Measurements from ENCODE around the gene ANKS1A.

DNA sequence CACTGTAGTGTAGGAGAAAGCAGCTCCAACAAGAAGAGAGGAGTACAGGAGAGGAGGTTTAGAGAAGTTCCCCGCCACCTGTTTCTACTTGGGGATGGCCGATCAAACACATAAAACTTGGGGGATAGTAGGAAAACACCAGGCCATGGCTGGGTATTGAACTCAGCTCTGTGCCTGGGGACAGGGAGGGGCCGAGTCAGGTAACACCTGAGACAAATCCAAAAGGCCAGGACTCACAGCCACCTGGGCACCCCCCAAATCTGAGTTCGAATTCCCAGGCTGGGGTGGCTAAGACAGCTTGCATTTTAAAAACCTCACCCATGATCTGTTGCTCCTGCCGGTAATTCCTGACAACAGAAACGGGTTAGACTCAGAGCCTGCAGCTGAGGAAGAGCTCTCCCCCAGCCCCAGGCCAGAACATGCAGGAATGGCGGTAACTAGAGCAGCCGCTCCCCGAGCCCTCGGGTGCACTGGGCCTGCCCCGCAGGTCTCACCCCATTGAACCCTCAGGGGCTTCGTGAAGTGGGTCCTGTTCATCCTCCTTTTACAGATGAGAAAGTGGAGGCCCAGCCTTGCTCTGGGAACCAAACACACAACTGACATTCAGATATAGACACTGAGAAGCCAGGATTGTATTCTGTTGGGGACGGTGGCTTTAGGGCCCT, 191.1 kb downstream of the ANKS1A start:
- TF ChIP-seq CTCF (conservative IDR thresholded peaks at IDR 0.05; ENCODE audit: low read depth in 2 of 2) = no peak
- no peak for TF ChIP-seq POLR2AphosphoS5 (IDR thresholded peaks at IDR 0.05; ENCODE audit: low read depth)
- TF ChIP-seq JUNB (IDR thresholded peaks at IDR 0.05; ENCODE audit: unreplicated experiment) = no peak
- TF ChIP-seq EZH2phosphoT487 (IDR thresholded peaks at IDR 0.05; ENCODE audit: unreplicated experiment) = no peak
- no peak for TF ChIP-seq EZH2 (IDR thresholded peaks at IDR 0.05; ENCODE audit: low read depth, unreplicated experiment)
- no peak for TF ChIP-seq STAT1 (IDR thresholded peaks at IDR 0.05; ENCODE audit: unreplicated experiment)
- TF ChIP-seq CREB1 (CRISPR knock-in tag; IDR thresholded peaks at IDR 0.05; ENCODE audit: low read depth) = no peak
- no peak for TF ChIP-seq REST (IDR thresholded peaks at IDR 0.05; ENCODE audit: unreplicated experiment)
- TF ChIP-seq, protein P1, sequence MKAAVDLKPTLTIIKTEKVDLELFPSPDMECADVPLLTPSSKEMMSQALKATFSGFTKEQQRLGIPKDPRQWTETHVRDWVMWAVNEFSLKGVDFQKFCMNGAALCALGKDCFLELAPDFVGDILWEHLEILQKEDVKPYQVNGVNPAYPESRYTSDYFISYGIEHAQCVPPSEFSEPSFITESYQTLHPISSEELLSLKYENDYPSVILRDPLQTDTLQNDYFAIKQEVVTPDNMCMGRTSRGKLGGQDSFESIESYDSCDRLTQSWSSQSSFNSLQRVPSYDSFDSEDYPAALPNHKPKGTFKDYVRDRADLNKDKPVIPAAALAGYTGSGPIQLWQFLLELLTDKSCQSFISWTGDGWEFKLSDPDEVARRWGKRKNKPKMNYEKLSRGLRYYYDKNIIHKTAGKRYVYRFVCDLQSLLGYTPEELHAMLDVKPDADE (IDR thresholded peaks at IDR 0.05) = no peak
- TF ChIP-seq ZNF331 (CRISPR knock-in tag; IDR thresholded peaks at IDR 0.05; ENCODE audit: low read depth) = no peak
- TF ChIP-seq ZNF114 (CRISPR knock-in tag; IDR thresholded peaks at IDR 0.05) = no peak
- TF ChIP-seq ZNF462 (CRISPR knock-in tag; IDR thresholded peaks at IDR 0.05) = no peak

Data from GM23338 (cell line).